ENCODE data around the gene ETNPPL.

DNA sequence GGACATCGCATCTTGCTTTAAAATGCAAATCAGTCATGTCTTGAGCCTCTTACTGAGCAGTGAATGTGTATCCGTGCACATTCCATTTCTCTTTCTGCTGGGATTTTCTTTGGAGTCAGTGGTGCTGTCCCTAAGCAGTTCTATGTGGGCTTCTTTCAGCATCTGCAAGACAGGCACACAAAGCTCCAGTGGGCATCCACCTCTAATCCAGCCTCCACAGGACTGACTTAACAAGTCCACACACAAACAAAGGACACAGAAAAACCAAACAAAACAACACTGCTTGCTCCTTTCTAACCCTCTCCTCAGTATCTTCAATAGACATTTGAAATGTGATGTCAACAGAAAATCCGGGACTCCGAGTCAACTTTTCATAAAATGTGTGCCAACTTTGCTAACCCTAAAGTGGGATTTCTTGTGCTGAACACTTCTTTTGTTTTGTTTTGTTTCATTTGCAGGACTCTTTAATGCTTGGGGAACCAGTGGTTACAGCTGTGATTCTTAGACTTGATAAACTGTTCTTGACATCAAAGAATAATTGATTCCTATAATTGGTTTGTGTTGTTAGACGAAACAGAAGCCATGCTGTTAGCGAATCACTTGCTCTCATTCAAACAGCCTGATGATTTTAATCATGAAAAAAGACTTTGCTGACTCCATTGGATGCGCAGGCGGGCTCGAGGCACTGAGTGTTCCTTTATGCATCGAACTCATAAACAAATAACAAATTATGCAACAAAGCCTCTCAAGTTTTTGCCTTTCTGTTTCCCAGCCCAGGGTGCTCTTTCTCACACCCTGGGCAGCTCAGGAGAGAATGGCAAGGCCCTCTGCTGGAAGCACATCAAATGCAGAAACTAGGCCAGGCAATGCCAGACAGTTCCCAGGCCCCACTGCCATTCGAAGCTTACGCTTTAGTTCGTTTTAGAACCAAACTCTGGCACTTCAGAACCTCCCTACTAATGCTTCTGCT, 20.1 kb downstream of the ETNPPL start:
- TF ChIP-seq, protein P1, sequence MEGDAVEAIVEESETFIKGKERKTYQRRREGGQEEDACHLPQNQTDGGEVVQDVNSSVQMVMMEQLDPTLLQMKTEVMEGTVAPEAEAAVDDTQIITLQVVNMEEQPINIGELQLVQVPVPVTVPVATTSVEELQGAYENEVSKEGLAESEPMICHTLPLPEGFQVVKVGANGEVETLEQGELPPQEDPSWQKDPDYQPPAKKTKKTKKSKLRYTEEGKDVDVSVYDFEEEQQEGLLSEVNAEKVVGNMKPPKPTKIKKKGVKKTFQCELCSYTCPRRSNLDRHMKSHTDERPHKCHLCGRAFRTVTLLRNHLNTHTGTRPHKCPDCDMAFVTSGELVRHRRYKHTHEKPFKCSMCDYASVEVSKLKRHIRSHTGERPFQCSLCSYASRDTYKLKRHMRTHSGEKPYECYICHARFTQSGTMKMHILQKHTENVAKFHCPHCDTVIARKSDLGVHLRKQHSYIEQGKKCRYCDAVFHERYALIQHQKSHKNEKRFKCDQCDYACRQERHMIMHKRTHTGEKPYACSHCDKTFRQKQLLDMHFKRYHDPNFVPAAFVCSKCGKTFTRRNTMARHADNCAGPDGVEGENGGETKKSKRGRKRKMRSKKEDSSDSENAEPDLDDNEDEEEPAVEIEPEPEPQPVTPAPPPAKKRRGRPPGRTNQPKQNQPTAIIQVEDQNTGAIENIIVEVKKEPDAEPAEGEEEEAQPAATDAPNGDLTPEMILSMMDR (IDR thresholded peaks at IDR 0.05; ENCODE audit: borderline replicate concordance, extremely low read depth, low read length, poor library complexity, severe bottlenecking): peak; percentile 22
- TF ChIP-seq EZH2 (IDR thresholded peaks at IDR 0.05; ENCODE audit: borderline replicate concordance, low read depth, low read length, severe bottlenecking): no peak

All from DND-41 (cell line).